K562 (cell line): ENCODE measurements around the gene BCAN. TPM values are rescaled to one million over a fixed set of nuclear protein-coding genes. Genes with fewer than 3 reads are reported as not detected.

Experiments used
- ARID3A ChIP-seq: IDR thresholded peaks from 2 replicates; pipeline ENCODE4 v1.6.1; 2012; ENCODE audit warnings: low read depth, low read length, improper control_type of control experiment, borderline replicate concordance
- ARID3B ChIP-seq: fragments of 250-450 bp; sonication (Bioruptor Pico); IDR thresholded peaks from 2 replicates; pipeline ENCODE4 v1.4.0; 2020; ENCODE audit warnings: borderline replicate concordance
- CBX1 ChIP-seq: sonication (generic); IDR thresholded peaks from 2 replicates; pipeline ENCODE4 v1.6.1; 2016; ENCODE audit warnings: antibody characterized with exemption, low read depth, mild to moderate bottlenecking
- CREBBP ChIP-seq: IDR thresholded peaks from one replicate; pipeline ENCODE4 v1.6.1; 2012; ENCODE audit warnings: low read depth, mild to moderate bottlenecking, control low read depth, inconsistent platforms, low read length
- ETV6 ChIP-seq, 3 experiments: fragments of 150-350 bp in 1 of 3; sonication (generic) in 1 of 3; formaldehyde crosslinking in 1 of 3; IDR thresholded peaks; 2 replicates each; pipeline versions ENCODE4 v1.6.1 to v1.8.0; 2014 to 2022; ENCODE audit warnings: borderline replicate concordance in 2 of 3, low read depth in 2 of 3, antibody characterized with exemption in 1 of 3, low read length in 1 of 3, mild to moderate bottlenecking in 1 of 3, missing genetic modification reagents in 1 of 3
- HDAC6 ChIP-seq: IDR thresholded peaks from 2 replicates; pipeline ENCODE4 v1.6.1; 2012; ENCODE audit warnings: low read depth, mild to moderate bottlenecking, control low read depth, inconsistent platforms, low read length, moderate library complexity
- JUN ChIP-seq, 2 experiments: sonication (generic) in 1 of 2; formaldehyde crosslinking in 1 of 2; IDR thresholded peaks; 2 replicates each; pipeline versions ENCODE4 v1.6.1 to v1.8.0; 2012 to 2022; ENCODE audit warnings: borderline replicate concordance in 2 of 2, mild to moderate bottlenecking in 2 of 2, improper control_type of control experiment in 1 of 2, low read depth in 1 of 2, low read length in 1 of 2, missing genetic modification reagents in 1 of 2
- MAFK ChIP-seq: IDR thresholded peaks from 2 replicates; pipeline ENCODE4 v1.6.1; 2011; ENCODE audit warnings: low read length, improper control_type of control experiment
- NR3C1 ChIP-seq: sonication (generic); formaldehyde crosslinking; IDR thresholded peaks from 2 replicates; pipeline ENCODE4 v1.8.1; 2022; ENCODE audit warnings: missing genetic modification reagents
- PHTF2 ChIP-seq: fragments of 250-450 bp; sonication (Bioruptor Pico); IDR thresholded peaks from 2 replicates; pipeline ENCODE4 v1.5.0; 2021; ENCODE audit warnings: mild to moderate bottlenecking
- SAP30 ChIP-seq: fragments of 200-600 bp; sonication (generic); IDR thresholded peaks from 2 replicates; pipeline ENCODE4 v1.6.1; 2012; ENCODE audit warnings: borderline replicate concordance, low read depth, mild to moderate bottlenecking, moderate library complexity, low read length, control low read depth, inconsistent platforms; ENCODE audit not compliant: insufficient read depth, poor library complexity, severe bottlenecking
- ZNF184 ChIP-seq: sonication (generic); formaldehyde crosslinking; IDR thresholded peaks from 2 replicates; pipeline ENCODE4 v1.5.0; 2020; ENCODE audit warnings: missing genetic modification reagents
- polyA plus RNA-seq, 8 experiments: library from polyadenylated mRNA; depleted of rRNA in 4 of 8; stranded (reverse) in 5 of 8; unstranded in 3 of 8; fragments of >200 nt; fragmentation: Nextera tagmentation in 2 of 8; fragmentation: Illumina TruSeq in 1 of 8; extraction: Ambion mirVana in 2 of 8; extraction: Trizol in 1 of 8; gene quantifications; 2 replicates each; pipeline versions ENCODE4 v1.2.1 to v1.2.3, GENCODE V29; 2011 to 2014; ENCODE audit warnings: inconsistent platforms in 1 of 8, missing spikeins in 1 of 8
- total RNA-seq, 7 experiments: library from RNA; depleted of rRNA in 6 of 7; stranded (reverse); fragments of >200 nt in 6 of 7; fragmentation: Illumina TruSeq in 2 of 7; extraction: Trizol in 2 of 7; gene quantifications; 2 replicates each; pipeline versions ENCODE4 v1.2.1 to v1.2.3, GENCODE V29; 2011 to 2021; ENCODE audit warnings: low replicate concordance in 1 of 7
- TF ChIP-seq, protein P1 (sequence below), 2 experiments: fragments of 450-650 bp; IDR thresholded peaks; 2 replicates each; pipeline ENCODE4 v1.6.1; 2016; ENCODE audit warnings: mild to moderate bottlenecking in 2 of 2, borderline replicate concordance in 1 of 2, low read depth in 1 of 2, moderate library complexity in 1 of 2

The BCAN gene
- total and polyA plus RNA-seq, 9 of the 15 experiments (the other 6 are each of a cell fraction or from before 2014, with no cell fraction given), result 0.04 to 0.33 (median 0.14) TPM; not detected in 5

GRCh38 chr1:156689035-156689952 is 47.4 kb downstream of the BCAN start (continued):
- 0 out of 2 replicates have a peak, but pooled peaks have one; percentile 15 for TF ChIP-seq JUN (IDR thresholded peaks at IDR 0.05; ENCODE audit: borderline replicate concordance, low read depth, low read length)
- no peak for TF ChIP-seq JUN (CRISPR knock-in tag; IDR thresholded peaks at IDR 0.05; ENCODE audit: borderline replicate concordance)
- TF ChIP-seq, protein P1, sequence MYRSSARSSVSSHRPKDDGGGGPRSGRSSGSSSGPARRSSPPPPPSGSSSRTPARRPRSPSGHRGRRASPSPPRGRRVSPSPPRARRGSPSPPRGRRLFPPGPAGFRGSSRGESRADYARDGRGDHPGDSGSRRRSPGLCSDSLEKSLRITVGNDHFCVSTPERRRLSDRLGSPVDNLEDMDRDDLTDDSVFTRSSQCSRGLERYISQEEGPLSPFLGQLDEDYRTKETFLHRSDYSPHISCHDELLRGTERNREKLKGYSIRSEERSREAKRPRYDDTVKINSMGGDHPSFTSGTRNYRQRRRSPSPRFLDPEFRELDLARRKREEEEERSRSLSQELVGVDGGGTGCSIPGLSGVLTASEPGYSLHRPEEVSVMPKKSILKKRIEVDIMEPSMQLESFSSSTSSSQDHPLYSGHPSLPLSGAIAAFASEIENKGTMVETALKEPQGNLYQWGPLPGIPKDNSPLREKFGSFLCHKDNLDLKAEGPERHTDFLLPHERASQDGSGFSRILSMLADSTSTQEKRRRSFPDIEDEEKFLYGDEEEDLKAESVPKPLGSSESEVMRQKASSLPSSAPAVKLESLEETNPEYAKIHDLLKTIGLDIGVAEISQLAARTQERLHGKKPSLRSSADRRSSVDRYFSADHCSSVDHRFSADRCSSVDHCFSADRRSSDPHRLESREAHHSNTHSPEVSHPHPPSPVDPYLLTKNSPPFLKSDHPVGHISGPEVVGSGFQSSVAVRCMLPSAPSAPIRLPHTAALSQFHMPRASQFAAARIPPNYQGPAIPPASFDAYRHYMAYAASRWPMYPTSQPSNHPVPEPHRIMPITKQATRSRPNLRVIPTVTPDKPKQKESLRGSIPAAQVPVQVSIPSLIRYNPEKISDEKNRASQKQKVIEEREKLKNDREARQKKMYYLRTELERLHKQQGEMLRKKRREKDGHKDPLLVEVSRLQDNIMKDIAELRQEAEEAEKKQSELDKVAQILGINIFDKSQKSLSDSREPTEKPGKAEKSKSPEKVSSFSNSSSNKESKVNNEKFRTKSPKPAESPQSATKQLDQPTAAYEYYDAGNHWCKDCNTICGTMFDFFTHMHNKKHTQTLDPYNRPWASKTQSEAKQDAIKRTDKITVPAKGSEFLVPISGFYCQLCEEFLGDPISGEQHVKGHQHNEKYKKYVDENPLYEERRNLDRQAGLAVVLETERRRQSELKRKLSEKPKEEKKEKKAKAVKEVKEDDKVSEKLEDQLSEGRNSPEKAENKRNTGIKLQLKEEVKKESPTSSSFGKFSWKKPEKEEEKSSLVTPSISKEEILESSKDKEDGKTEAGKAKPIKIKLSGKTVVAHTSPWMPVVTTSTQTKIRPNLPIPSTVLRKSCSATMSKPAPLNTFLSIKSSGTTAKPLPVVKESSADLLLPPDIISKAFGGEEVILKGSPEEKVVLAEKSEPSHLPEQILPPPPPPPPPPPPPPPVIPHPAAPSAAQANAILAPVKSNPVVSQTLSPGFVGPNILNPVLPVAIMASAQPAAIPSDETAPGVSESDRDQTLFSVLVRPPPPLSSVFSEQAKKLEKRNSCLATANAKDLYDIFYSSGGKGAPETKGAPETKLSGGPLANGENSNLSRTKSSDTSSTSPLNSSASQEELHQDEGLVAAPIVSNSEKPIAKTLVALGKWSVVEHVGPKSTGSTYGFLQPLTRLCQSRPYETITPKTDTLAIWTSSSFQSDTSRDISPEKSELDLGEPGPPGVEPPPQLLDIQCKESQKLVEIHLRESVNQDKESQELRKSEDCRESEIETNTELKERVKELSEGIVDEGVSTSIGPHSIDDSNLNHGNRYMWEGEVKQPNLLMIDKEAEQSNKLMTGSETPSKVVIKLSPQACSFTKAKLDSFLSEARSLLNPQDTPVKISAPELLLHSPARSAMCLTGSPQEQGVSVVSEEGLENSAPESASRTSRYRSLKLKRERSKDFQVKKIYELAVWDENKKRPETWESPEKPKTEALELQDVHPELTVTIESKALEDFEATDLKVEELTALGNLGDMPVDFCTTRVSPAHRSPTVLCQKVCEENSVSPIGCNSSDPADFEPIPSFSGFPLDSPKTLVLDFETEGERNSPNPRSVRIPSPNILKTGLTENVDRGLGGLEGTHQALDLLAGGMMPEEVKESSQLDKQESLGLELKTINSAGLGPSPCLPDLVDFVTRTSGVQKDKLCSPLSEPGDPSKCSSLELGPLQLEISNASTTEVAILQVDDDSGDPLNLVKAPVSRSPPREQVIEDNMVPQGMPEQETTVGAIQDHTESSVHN (IDR thresholded peaks at IDR 0.05; ENCODE audit: borderline replicate concordance in 1 of 2, low read depth in 1 of 2), result no peak
- no peak for TF ChIP-seq CREBBP
- TF ChIP-seq ZNF184 (CRISPR knock-in tag), result no peak
- TF ChIP-seq ARID3A, result no peak
- no peak for TF ChIP-seq HDAC6
- TF ChIP-seq ARID3B (CRISPR knock-in tag), result no peak
- TF ChIP-seq CBX1, result no peak
- TF ChIP-seq ETV6 (IDR thresholded peaks at IDR 0.05; ENCODE audit: borderline replicate concordance in 1 of 2, low read depth in 2 of 2, low read length in 1 of 2), result no peak
- no peak for TF ChIP-seq ETV6 (CRISPR knock-in tag; IDR thresholded peaks at IDR 0.05; ENCODE audit: borderline replicate concordance)
- TF ChIP-seq NR3C1 (CRISPR knock-in tag), result no peak
- no peak for TF ChIP-seq MAFK
- no peak for TF ChIP-seq SAP30
- TF ChIP-seq PHTF2 (CRISPR knock-in tag), result no peak
